ENCODE results near the gene C6orf58. TPM values are rescaled to one million over a fixed set of nuclear protein-coding genes. Genes with fewer than 3 reads are reported as not detected.
"Not testable (repeated sequence)": the region's sequence is repeated elsewhere in the genome, so short reads cannot be mapped to it uniquely, and the experiment has no call there.

Gene C6orf58
- total RNA-seq, 1 experiment from 2014 or later: not detected

DNA sequence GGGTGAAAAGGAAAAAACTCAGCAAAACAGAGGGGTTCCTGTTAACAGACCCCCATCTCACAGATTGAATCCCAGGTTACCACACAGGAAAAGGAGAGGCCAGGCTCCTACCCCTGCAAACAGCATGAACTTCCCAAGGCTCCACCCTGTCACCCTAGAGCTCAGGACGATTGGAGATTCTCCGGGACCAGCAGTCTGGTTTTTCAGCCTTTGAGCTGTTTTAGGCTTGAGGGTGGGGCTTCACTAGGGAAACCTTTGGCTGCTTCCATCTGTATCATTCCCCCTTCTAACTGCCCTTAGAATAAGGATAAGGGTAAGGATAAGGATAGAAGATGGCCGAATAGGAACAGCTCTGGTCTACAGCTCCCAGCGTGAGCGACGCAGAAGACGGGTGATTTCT, 16.0 kb downstream of the C6orf58 start (continued):
- TF ChIP-seq ATF2 (CRISPR knock-in tag; IDR thresholded peaks at IDR 0.05; ENCODE audit: borderline replicate concordance, low read depth) (no peak), ZNF317 (CRISPR knock-in tag; IDR thresholded peaks at IDR 0.05; ENCODE audit: borderline replicate concordance, low read depth) (no peak), RELA (CRISPR knock-in tag; IDR thresholded peaks at IDR 0.05; ENCODE audit: borderline replicate concordance) (no peak), CREB1 (CRISPR knock-in tag; IDR thresholded peaks at IDR 0.05) (no peak), ERG (CRISPR knock-in tag; IDR thresholded peaks at IDR 0.05) (no peak), ZNF121 (CRISPR knock-in tag; IDR thresholded peaks at IDR 0.05) (no peak)
- TF ChIP-seq, protein P1, sequence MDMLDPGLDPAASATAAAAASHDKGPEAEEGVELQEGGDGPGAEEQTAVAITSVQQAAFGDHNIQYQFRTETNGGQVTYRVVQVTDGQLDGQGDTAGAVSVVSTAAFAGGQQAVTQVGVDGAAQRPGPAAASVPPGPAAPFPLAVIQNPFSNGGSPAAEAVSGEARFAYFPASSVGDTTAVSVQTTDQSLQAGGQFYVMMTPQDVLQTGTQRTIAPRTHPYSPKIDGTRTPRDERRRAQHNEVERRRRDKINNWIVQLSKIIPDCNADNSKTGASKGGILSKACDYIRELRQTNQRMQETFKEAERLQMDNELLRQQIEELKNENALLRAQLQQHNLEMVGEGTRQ (CRISPR knock-in tag; IDR thresholded peaks at IDR 0.05): no peak
- TF ChIP-seq, protein P2, sequence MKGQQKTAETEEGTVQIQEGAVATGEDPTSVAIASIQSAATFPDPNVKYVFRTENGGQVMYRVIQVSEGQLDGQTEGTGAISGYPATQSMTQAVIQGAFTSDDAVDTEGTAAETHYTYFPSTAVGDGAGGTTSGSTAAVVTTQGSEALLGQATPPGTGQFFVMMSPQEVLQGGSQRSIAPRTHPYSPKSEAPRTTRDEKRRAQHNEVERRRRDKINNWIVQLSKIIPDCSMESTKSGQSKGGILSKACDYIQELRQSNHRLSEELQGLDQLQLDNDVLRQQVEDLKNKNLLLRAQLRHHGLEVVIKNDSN (CRISPR knock-in tag; IDR thresholded peaks at IDR 0.05): no peak

GRCh38 chr6:127593456-127593855, 16.5 kb downstream of the C6orf58 start:
- ATAC-seq; POLR2A ChIA-PET; DNase-seq (ENCODE audit: low spot score); H3K27me3 Mint-ChIP-seq (ENCODE audit: low read depth): not testable (repeated sequence)
- CTCF ChIA-PET: interaction anchor here (0.9 to 1.0 kb wide), 2 partner anchors 78 to 97 kb away, joined by 3 to 4 read pairs; no protein-coding TSS in a partner anchor
- Mint-ChIP-seq H3K27ac (peak overlapping the region; percentile 27; the same call in 1 of the 2 replicates), H3K36me3 (peaks cover 14% of the 10 kb centered on the region), H3K4me1 (peaks cover 17% of the 10 kb centered on the region), H3K9me3 (peaks cover 11% of the 10 kb centered on the region; the same call in 1 of the 2 replicates), H3K4me3 (peak overlapping the region; percentile 68)

DNA sequence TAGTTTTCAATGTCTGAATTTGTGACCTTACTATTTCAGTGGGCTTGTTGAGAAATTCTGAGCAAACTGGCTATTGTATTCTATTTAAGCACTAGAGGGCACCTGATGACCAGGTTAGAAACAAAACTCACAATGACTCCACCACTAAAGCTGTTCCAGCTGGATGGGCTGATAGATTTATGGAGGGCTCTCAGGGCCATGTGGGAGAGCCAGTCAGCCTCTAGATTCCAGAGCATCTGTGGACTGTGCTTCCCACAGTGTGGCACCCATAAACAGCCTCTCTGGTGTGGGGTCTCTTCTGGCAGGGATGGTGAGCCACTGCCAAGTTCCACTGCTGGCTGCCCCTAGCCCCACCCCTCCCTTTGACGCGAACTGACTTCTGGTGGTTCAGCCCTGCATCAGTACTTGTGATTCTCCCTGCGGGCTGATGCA, 29.2 kb downstream of the C6orf58 start:
- CTCF ChIA-PET: interaction anchor here (0.6 to 2.0 kb wide), 16 partner anchors 9 to 1758 kb away, joined by 3 to 14 read pairs (median 4); no protein-coding TSS in a partner anchor
- no peak for TF ChIP-seq NFYB (CRISPR knock-in tag; conservative IDR thresholded peaks at IDR 0.05; ENCODE audit: low read depth)
- TF ChIP-seq ZNF416 (CRISPR knock-in tag; IDR thresholded peaks at IDR 0.05): no peak
- TF ChIP-seq, protein P3, sequence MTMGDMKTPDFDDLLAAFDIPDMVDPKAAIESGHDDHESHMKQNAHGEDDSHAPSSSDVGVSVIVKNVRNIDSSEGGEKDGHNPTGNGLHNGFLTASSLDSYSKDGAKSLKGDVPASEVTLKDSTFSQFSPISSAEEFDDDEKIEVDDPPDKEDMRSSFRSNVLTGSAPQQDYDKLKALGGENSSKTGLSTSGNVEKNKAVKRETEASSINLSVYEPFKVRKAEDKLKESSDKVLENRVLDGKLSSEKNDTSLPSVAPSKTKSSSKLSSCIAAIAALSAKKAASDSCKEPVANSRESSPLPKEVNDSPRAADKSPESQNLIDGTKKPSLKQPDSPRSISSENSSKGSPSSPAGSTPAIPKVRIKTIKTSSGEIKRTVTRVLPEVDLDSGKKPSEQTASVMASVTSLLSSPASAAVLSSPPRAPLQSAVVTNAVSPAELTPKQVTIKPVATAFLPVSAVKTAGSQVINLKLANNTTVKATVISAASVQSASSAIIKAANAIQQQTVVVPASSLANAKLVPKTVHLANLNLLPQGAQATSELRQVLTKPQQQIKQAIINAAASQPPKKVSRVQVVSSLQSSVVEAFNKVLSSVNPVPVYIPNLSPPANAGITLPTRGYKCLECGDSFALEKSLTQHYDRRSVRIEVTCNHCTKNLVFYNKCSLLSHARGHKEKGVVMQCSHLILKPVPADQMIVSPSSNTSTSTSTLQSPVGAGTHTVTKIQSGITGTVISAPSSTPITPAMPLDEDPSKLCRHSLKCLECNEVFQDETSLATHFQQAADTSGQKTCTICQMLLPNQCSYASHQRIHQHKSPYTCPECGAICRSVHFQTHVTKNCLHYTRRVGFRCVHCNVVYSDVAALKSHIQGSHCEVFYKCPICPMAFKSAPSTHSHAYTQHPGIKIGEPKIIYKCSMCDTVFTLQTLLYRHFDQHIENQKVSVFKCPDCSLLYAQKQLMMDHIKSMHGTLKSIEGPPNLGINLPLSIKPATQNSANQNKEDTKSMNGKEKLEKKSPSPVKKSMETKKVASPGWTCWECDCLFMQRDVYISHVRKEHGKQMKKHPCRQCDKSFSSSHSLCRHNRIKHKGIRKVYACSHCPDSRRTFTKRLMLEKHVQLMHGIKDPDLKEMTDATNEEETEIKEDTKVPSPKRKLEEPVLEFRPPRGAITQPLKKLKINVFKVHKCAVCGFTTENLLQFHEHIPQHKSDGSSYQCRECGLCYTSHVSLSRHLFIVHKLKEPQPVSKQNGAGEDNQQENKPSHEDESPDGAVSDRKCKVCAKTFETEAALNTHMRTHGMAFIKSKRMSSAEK (CRISPR knock-in tag; IDR thresholded peaks at IDR 0.05; ENCODE audit: borderline replicate concordance): no peak
- TF ChIP-seq, protein P4, sequence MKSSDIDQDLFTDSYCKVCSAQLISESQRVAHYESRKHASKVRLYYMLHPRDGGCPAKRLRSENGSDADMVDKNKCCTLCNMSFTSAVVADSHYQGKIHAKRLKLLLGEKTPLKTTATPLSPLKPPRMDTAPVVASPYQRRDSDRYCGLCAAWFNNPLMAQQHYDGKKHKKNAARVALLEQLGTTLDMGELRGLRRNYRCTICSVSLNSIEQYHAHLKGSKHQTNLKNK (CRISPR knock-in tag; IDR thresholded peaks at IDR 0.05): no peak
- TF ChIP-seq, protein P5, sequence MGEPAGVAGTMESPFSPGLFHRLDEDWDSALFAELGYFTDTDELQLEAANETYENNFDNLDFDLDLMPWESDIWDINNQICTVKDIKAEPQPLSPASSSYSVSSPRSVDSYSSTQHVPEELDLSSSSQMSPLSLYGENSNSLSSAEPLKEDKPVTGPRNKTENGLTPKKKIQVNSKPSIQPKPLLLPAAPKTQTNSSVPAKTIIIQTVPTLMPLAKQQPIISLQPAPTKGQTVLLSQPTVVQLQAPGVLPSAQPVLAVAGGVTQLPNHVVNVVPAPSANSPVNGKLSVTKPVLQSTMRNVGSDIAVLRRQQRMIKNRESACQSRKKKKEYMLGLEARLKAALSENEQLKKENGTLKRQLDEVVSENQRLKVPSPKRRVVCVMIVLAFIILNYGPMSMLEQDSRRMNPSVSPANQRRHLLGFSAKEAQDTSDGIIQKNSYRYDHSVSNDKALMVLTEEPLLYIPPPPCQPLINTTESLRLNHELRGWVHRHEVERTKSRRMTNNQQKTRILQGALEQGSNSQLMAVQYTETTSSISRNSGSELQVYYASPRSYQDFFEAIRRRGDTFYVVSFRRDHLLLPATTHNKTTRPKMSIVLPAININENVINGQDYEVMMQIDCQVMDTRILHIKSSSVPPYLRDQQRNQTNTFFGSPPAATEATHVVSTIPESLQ (CRISPR knock-in tag; IDR thresholded peaks at IDR 0.05): no peak
- no peak for TF ChIP-seq FOXJ3 (CRISPR knock-in tag; IDR thresholded peaks at IDR 0.05; ENCODE audit: borderline replicate concordance)
- no peak for TF ChIP-seq EMX1 (CRISPR knock-in tag; IDR thresholded peaks at IDR 0.05)
- TF ChIP-seq IRF1 (CRISPR knock-in tag; IDR thresholded peaks at IDR 0.05): no peak
- TF ChIP-seq E2F4 (CRISPR knock-in tag; IDR thresholded peaks at IDR 0.05; ENCODE audit: borderline replicate concordance, low read depth): no peak

More for the DNA sequence above, 29.2 kb downstream of the C6orf58 start:
- Mint-ChIP-seq H3K4me3 (no peak overlapping the region), H3K36me3 (peaks cover 5% of the 10 kb centered on the region), H3K9me3 (peaks cover 13% of the 10 kb centered on the region), H3K4me1 (no peaks in the 10 kb centered on the region), H3K27ac (no peak overlapping the region), H3K27me3 (ENCODE audit: low read depth) (no peaks in the 10 kb centered on the region)
- POLR2A ChIA-PET: no interaction called here
- DNase-seq (ENCODE audit: low spot score): peak; percentile 24
- ATAC-seq: peak; percentile 94
